ENCODE results near the gene CPNE2. TPM values are rescaled to one million over a fixed set of nuclear protein-coding genes. Genes with fewer than 3 reads are reported as not detected.
A peak's percentile ranks its signal among the peaks of the same experiment; 100 is the strongest.
"Not testable (repeated sequence)": the region's sequence is repeated elsewhere in the genome, so short reads cannot be mapped to it uniquely, and the experiment has no call there.

The CPNE2 gene
- total and polyA plus RNA-seq, 7 donors, result 22.9 to 75.1 (median 59.9) TPM

DNA sequence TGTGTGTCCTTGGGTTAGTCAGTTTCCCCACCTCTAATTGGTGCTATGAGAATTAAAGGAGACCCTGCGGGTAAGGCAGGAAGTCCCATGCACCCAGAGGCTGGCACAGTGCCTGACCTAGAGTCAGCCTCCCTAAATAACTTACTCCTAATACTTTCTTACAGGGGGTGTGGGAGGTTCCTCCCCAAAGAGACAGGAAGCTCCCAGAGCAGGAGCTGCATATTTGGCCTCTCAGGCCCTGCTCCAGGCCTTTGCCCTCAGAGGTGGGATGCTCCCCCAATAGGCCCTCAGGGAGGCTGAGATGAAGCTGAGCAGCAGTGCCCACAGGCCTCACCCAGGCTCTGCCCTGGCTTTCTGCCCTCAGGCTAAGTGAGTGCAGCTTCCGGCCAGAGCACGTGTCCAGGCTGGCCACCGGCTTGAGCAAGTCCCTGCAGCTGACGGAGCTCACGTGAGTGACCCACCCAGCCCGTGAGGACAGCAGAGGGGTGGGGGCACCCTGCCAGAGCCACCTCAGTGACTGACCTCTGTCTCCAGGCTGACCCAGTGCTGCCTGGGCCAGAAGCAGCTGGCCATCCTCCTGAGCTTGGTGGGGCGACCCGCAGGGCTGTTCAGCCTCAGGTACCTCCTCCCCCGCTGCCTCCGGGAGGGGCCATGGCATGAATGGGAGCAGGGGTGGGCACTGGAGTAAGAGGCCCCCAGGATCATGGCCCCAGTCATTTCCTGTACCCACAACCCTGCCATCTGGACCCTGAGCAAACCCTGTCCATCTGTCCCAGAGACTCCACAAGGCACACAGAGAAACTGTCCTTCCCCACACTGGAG, 31.1 kb upstream of the CPNE2 start:
- peaks cover 0 to 26% (median 0%) of the 10 kb centered on the region in 4 donors for H3K36me3 ChIP-seq
- no peaks in the 10 kb centered on the region for H3K27me3 ChIP-seq
- H3K4me3 ChIP-seq, result no peak overlapping the region
- TF ChIP-seq EP300 (IDR thresholded peaks at IDR 0.05), result peak in 1 of 4 donors; percentile 23
- no peak for TF ChIP-seq POLR2A (IDR thresholded peaks at IDR 0.05)
- TF ChIP-seq, protein P1, sequence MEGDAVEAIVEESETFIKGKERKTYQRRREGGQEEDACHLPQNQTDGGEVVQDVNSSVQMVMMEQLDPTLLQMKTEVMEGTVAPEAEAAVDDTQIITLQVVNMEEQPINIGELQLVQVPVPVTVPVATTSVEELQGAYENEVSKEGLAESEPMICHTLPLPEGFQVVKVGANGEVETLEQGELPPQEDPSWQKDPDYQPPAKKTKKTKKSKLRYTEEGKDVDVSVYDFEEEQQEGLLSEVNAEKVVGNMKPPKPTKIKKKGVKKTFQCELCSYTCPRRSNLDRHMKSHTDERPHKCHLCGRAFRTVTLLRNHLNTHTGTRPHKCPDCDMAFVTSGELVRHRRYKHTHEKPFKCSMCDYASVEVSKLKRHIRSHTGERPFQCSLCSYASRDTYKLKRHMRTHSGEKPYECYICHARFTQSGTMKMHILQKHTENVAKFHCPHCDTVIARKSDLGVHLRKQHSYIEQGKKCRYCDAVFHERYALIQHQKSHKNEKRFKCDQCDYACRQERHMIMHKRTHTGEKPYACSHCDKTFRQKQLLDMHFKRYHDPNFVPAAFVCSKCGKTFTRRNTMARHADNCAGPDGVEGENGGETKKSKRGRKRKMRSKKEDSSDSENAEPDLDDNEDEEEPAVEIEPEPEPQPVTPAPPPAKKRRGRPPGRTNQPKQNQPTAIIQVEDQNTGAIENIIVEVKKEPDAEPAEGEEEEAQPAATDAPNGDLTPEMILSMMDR (IDR thresholded peaks at IDR 0.05), result no peak
- peak in 2 of 4 donors; percentile 35 to 71 for TF ChIP-seq POLR2AphosphoS5 (IDR thresholded peaks at IDR 0.05)
- DNase-seq, result peak; percentile 92
- intact Hi-C loops (cut with DNase I), result no loop called here
- H3K4me1 ChIP-seq, result peaks cover 0 to 13% (median 9%) of the 10 kb centered on the region in 4 donors
- peak overlapping the region; percentile 67 to 74 (median 68) for H3K27ac ChIP-seq
- no peaks in the 10 kb centered on the region for H3K9me3 ChIP-seq
- WGBS, 2 donors, result 78 to 85% methylated on average over 11 of the region's 11 CpGs

DNA sequence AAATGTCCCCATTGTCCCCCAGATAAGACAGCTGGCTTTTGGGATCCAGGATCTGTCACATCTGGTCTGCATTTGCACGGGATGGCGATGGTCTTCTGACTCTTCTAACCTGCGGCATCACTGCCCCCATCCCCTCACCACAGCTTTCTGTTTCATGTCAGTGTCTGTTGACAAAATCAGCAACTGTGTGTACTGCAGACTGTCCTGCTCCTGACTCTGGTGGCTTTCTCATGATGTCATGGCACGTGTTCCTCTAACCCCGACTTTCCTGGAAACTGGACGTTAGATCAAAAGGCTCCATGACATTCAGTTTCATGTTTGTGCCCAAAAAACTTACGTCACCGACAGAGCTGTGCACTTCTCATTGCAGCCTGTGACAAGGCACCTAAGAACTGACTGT, 30.1 kb upstream of the CPNE2 start:
- Histone ChIP-seq H3K4me1 (peaks cover 0 to 13% (median 9%) of the 10 kb centered on the region in 4 donors), H3K36me3 (peaks cover 0 to 19% (median 0%) of the 10 kb centered on the region in 4 donors), H3K27me3 (no peaks in the 10 kb centered on the region), H3K27ac (peak overlapping the region; percentile 67 to 74 (median 68)), H3K4me3 (no peak overlapping the region), H3K9me3 (no peaks in the 10 kb centered on the region)
- TF ChIP-seq EP300 (IDR thresholded peaks at IDR 0.05) (peak in 1 of 4 donors; percentile 23), POLR2AphosphoS5 (IDR thresholded peaks at IDR 0.05) (peak in 2 of 4 donors; percentile 28 to 35), POLR2A (IDR thresholded peaks at IDR 0.05) (no peak)
- WGBS, 2 donors, result 81 to 89% methylated on average over 8 of the region's 8 CpGs
- no peak for DNase-seq
- intact Hi-C loops (cut with DNase I), result no loop called here

DNA sequence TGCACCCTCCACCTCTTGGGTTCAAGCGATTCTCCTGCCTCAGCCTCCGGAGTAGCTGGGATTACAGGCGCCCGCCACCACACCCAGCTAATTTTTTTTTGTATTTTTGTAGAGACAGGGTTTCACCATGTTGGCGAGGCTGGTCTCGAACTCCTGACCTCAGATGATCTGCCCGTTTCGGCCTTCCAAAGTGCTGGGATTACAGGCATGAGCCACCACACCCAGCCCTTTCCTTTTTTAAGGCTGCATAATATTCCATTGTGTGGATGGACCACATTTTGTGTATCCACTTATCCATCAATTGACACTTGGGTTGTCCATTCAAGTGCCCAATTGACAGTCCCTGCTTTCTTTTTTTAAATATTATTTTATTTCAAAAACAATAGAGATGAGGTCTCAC, 29.2 kb upstream of the CPNE2 start:
- WGBS, 2 donors, result 89 to 91% methylated on average over 8 of the region's 8 CpGs
- intact Hi-C loops (cut with DNase I); H3K27me3 ChIP-seq; H3K9me3 ChIP-seq; DNase-seq; H3K4me3 ChIP-seq: not testable (repeated sequence)
- peaks cover 0 to 15% (median 0%) of the 10 kb centered on the region in 4 donors for H3K36me3 ChIP-seq
- peaks cover 0 to 13% (median 9%) of the 10 kb centered on the region in 4 donors for H3K4me1 ChIP-seq
- H3K27ac ChIP-seq, result peak overlapping the region in 1 of 4 donors; percentile 19

DNA sequence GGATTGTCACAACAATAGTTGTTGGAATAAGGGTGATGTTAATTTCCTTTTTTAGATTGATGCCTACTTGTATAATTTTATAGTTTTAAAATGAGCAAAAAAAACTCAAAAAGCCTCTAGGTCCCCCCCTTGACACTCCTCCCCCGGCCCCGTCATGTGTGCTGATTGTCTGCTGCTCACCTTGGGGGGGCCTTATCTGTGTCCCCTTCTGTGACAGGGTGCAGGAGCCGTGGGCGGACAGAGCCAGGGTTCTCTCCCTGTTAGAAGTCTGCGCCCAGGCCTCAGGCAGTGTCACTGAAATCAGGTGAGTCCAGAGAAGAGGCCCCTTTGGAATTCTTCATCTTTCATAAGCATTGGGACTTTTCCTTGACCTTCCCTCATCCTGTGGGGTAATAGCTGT, 27.4 kb upstream of the CPNE2 start:
- Histone ChIP-seq H3K9me3 (no peaks in the 10 kb centered on the region), H3K27ac (no peak overlapping the region), H3K4me3 (no peak overlapping the region), H3K36me3 (no peaks in the 10 kb centered on the region), H3K4me1 (peaks cover 0 to 13% (median 9%) of the 10 kb centered on the region in 4 donors), H3K27me3 (no peaks in the 10 kb centered on the region)
- no peak for DNase-seq
- WGBS, 2 donors, result 93 to 97% methylated on average over 5 of the region's 5 CpGs
- intact Hi-C loops (cut with DNase I), result no loop called here
- no peak for TF ChIP-seq POLR2A (IDR thresholded peaks at IDR 0.05)
- no peak for TF ChIP-seq EP300 (IDR thresholded peaks at IDR 0.05)
- TF ChIP-seq, protein P1 (IDR thresholded peaks at IDR 0.05), result no peak

DNA sequence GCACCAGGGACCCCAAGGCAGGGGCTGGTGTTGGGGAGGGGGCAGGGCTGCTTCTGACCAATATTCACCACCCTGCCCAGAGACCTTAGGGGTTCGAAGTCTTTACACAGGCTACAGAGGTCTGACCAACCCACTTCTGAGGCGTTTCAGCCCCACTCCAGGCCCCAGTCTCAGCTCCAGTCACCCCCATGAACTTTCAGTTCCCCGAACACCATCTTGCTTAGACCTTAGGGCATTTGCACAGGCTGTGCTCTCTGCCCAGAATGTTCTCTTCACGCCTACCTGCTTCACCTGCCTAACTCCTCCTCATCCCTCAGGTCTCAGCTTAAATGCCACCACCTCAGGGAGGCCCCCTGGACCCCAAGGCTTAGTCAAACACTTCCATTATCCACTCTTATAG, 25.8 kb upstream of the CPNE2 start:
- H3K4me3 ChIP-seq, result no peak overlapping the region
- H3K36me3 ChIP-seq, result no peaks in the 10 kb centered on the region
- peaks cover 0 to 1% (median under 1%) of the 10 kb centered on the region in 4 donors for H3K4me1 ChIP-seq
- TF ChIP-seq POLR2AphosphoS5 (IDR thresholded peaks at IDR 0.05) (no peak), POLR2A (IDR thresholded peaks at IDR 0.05) (no peak), EP300 (IDR thresholded peaks at IDR 0.05) (no peak)
- TF ChIP-seq, protein P1 (IDR thresholded peaks at IDR 0.05), result no peak
- DNase-seq, result no peak
- no peaks in the 10 kb centered on the region for H3K9me3 ChIP-seq
- intact Hi-C loops (cut with DNase I), result no loop called here
- 81 to 93% methylated on average over 4 of the region's 4 CpGs for WGBS, 2 donors
- no peak overlapping the region for H3K27ac ChIP-seq
- H3K27me3 ChIP-seq, result no peaks in the 10 kb centered on the region
